Dedifferentiated amniotic fluid mesenchymal stem cell (primary cell): ENCODE data around the gene GRPEL1.
A peak's percentile ranks its signal among the peaks of the same experiment; 100 is the strongest.

Source experiments
- DNase-seq: peaks from one replicate; pipeline ENCODE4 v3.0.0-alpha.2; 2016; ENCODE audit errors: extremely low spot score

The GRPEL1 gene

GRCh38 chr4:7023901-7024300 lies 44.0 kb downstream of the GRPEL1 start:
- no peak for DNase-seq

GRCh38 chr4:7023486-7023885 lies 44.4 kb downstream of the GRPEL1 start:
- no peak for DNase-seq

GRCh38 chr4:7021930-7022664 lies 45.8 kb downstream of the GRPEL1 start:
- peak; percentile 78 for DNase-seq

GRCh38 chr4:7021355-7021754 lies 46.5 kb downstream of the GRPEL1 start:
- DNase-seq, result no peak

GRCh38 chr4:7020856-7021255 lies 47.0 kb downstream of the GRPEL1 start:
- DNase-seq, result no peak

GRCh38 chr4:7020290-7020689 lies 47.6 kb downstream of the GRPEL1 start:
- no peak for DNase-seq

GRCh38 chr4:7019367-7019766 lies 48.5 kb downstream of the GRPEL1 start:
- no peak for DNase-seq

- DNase-seq, result no peak
Observed at GRCh38 chr4:7018281-7018680, 49.6 kb downstream of the GRPEL1 start.

- DNase-seq, result no peak
Observed at GRCh38 chr4:7017446-7018048, 50.3 kb downstream of the GRPEL1 start.

- DNase-seq, result no peak
Observed at GRCh38 chr4:7016512-7016911, 51.4 kb downstream of the GRPEL1 start.

GRCh38 chr4:7016086-7016485 lies 51.8 kb downstream of the GRPEL1 start:
- no peak for DNase-seq

- no peak for DNase-seq
Observed at GRCh38 chr4:7015383-7016035, 52.4 kb downstream of the GRPEL1 start.

GRCh38 chr4:7014815-7015214 lies 53.0 kb downstream of the GRPEL1 start:
- DNase-seq, result no peak

GRCh38 chr4:7013175-7013574 lies 54.7 kb downstream of the GRPEL1 start:
- no peak for DNase-seq

GRCh38 chr4:7009564-7009963 lies 58.3 kb downstream of the GRPEL1 start:
- DNase-seq, result no peak
